ENCODE measurements around the gene PTPRM. TPM values are rescaled to one million over a fixed set of nuclear protein-coding genes. Genes with fewer than 3 reads are reported as not detected.

The PTPRM gene
- polyA plus RNA-seq, 3 donors, result 0.04 to 2.1 (median 0.66) TPM

- Histone ChIP-seq H3K27ac (ENCODE audit: low read depth in 1 of 2, low read length in 2 of 2) (no peak overlapping the region), H3K4me1 (ENCODE audit: control insufficient read depth in 1 of 2, insufficient read depth in 2 of 2, low read length in 2 of 2) (peaks cover 5 to 10% of the 10 kb centered on the region in 2 donors), H3K9me3 (replicated peaks in 1 of 2; ENCODE audit: control insufficient read depth in 1 of 2, insufficient read depth in 1 of 2, low read length in 2 of 2) (peaks cover 0 to 5% of the 10 kb centered on the region in 2 donors), H3K27me3 (ENCODE audit: control insufficient read depth in 2 of 2, insufficient read depth in 2 of 2, low read length in 2 of 2) (peaks cover 23 to 29% of the 10 kb centered on the region in 2 donors), H3K79me2 (ENCODE audit: insufficient read depth, low read length) (no peaks in the 10 kb centered on the region), H3K4me3 (replicated peaks in 1 of 3; ENCODE audit: low read depth in 2 of 3, low read length in 3 of 3) (no peak overlapping the region), H4K20me1 (ENCODE audit: insufficient read depth, low read length) (no peaks in the 10 kb centered on the region), H2AFZ (ENCODE audit: insufficient read depth, low read depth, low read length, poor library complexity, severe bottlenecking) (no peak overlapping the region), H3K9ac (ENCODE audit: insufficient read depth, low read length, poor library complexity, severe bottlenecking) (no peak overlapping the region), H3K36me3 (replicated peaks in 1 of 2; ENCODE audit: control insufficient read depth in 1 of 2, insufficient read depth in 2 of 2, low read length in 2 of 2) (no peaks in the 10 kb centered on the region), H3K4me2 (replicated peaks; ENCODE audit: extremely low read depth, low read length, poor library complexity, severe bottlenecking) (no peak overlapping the region)
- intact Hi-C loops (cut with micrococcal nuclease), result no loop called here
- Mint-ChIP-seq H3K9me3 (peaks cover 0 to 8% (median 3%) of the 10 kb centered on the region in 7 donors), H3K27me3 (ENCODE audit: low read depth in 3 of 3) (peaks cover 27 to 42% (median 31%) of the 10 kb centered on the region in 3 donors), H3K36me3 (peaks cover 5 to 8% of the 10 kb centered on the region in 2 donors), H3K4me3 (no peak overlapping the region), H3K27ac (no peak overlapping the region), H3K4me1 (peaks cover 12% of the 10 kb centered on the region)
- DNase-seq, result peak in 1 of 3 donors; percentile 11
- WGBS (ENCODE audit: insufficient coverage), result no CpG with 5 or more reads among the region's 2 CpGs
- no peak for TF ChIP-seq CTCF (IDR thresholded peaks at IDR 0.05)
Measured at GRCh38 chr18:7572822-7573221, 5.7 kb downstream of the PTPRM start.

GRCh38 chr18:7575465-7576028, 8.4 kb downstream of the PTPRM start:
- Histone ChIP-seq H4K20me1 (ENCODE audit: insufficient read depth, low read length) (no peaks in the 10 kb centered on the region), H3K27ac (ENCODE audit: low read depth in 1 of 2, low read length in 2 of 2) (no peak overlapping the region), H3K9me3 (replicated peaks in 1 of 2; ENCODE audit: control insufficient read depth in 1 of 2, insufficient read depth in 1 of 2, low read length in 2 of 2) (no peaks in the 10 kb centered on the region), H2AFZ (ENCODE audit: insufficient read depth, low read depth, low read length, poor library complexity, severe bottlenecking) (no peak overlapping the region), H3K79me2 (ENCODE audit: insufficient read depth, low read length) (no peaks in the 10 kb centered on the region), H3K9ac (ENCODE audit: insufficient read depth, low read length, poor library complexity, severe bottlenecking) (no peak overlapping the region), H3K4me1 (ENCODE audit: control insufficient read depth in 1 of 2, insufficient read depth in 2 of 2, low read length in 2 of 2) (no peaks in the 10 kb centered on the region), H3K4me3 (replicated peaks in 1 of 3; ENCODE audit: low read depth in 2 of 3, low read length in 3 of 3) (no peak overlapping the region), H3K36me3 (replicated peaks in 1 of 2; ENCODE audit: control insufficient read depth in 1 of 2, insufficient read depth in 2 of 2, low read length in 2 of 2) (no peaks in the 10 kb centered on the region), H3K27me3 (ENCODE audit: control insufficient read depth in 2 of 2, insufficient read depth in 2 of 2, low read length in 2 of 2) (peaks cover 2 to 7% of the 10 kb centered on the region in 2 donors), H3K4me2 (replicated peaks; ENCODE audit: extremely low read depth, low read length, poor library complexity, severe bottlenecking) (no peak overlapping the region)
- Mint-ChIP-seq H3K36me3 (no peaks in the 10 kb centered on the region), H3K27me3 (ENCODE audit: low read depth in 3 of 3) (peaks cover 7 to 19% (median 10%) of the 10 kb centered on the region in 3 donors), H3K4me1 (peaks cover 6% of the 10 kb centered on the region), H3K27ac (no peak overlapping the region), H3K4me3 (no peak overlapping the region), H3K9me3 (peaks cover 0 to 3% (median 0%) of the 10 kb centered on the region in 7 donors)
- intact Hi-C loops (cut with micrococcal nuclease), result no loop called here
- 93% methylated on average over 2 of the region's 2 CpGs for WGBS (ENCODE audit: insufficient coverage)
- DNase-seq, result no peak
- TF ChIP-seq CTCF (IDR thresholded peaks at IDR 0.05), result no peak
